PC-9 (cell line): ENCODE results near the gene FUT7. TPM values are rescaled to one million over a fixed set of nuclear protein-coding genes. Genes with fewer than 3 reads are reported as not detected.

Source experiments
- BruUV-seq: library from RNA; stranded (reverse); fragments of 400-500 nt; replicated peaks from 2 replicates; lab custom pipeline; 2021; lab: Mats Ljungman, UMichigan
- CTCF ChIA-PET: fragments of 300-600 bp; sonication (Branson Sonifier 250); formaldehyde crosslinking; loops from one replicate; lab custom pipeline; 2022; ENCODE audit warnings: antibody characterized with exemption; lab: Charles Lee
- POLR2A ChIA-PET: fragments of 300-600 bp; sonication (Branson Sonifier 250); formaldehyde crosslinking; loops from one replicate; lab custom pipeline; 2022; ENCODE audit warnings: antibody characterized with exemption; ENCODE audit not compliant: unreplicated experiment; lab: Charles Lee
- DNase-seq, 2 experiments: peaks; one replicate each; pipeline versions ENCODE4 v3.0.0 to v3.0.0-alpha.2; 2015 to 2022; ENCODE audit warnings: mixed read lengths in 1 of 2
- H2AFZ ChIP-seq: fragments of 200-600 bp; sonication (generic); 2 replicates; pipeline ENCODE4 v1.8.1; 2017; ENCODE audit warnings: antibody characterized with exemption
- H3F3A ChIP-seq: fragments of 200-600 bp; sonication (generic); 2 replicates; pipeline ENCODE4 v1.8.1; 2017; ENCODE audit warnings: antibody characterized with exemption, mild to moderate bottlenecking, low read depth; ENCODE audit not compliant: insufficient read depth
- H3K27ac ChIP-seq: fragments of 200-600 bp; sonication (generic); 2 replicates; pipeline ENCODE4 v1.6.1; 2016; ENCODE audit warnings: mixed run types
- H3K27me3 ChIP-seq: fragments of 200-600 bp; sonication (generic); 2 replicates; pipeline ENCODE4 v1.6.1; 2016; ENCODE audit warnings: low read depth, mixed run types; ENCODE audit not compliant: insufficient read depth
- H3K36me3 ChIP-seq: fragments of 200-600 bp; sonication (generic); 2 replicates; pipeline ENCODE4 v1.6.1; 2016; ENCODE audit warnings: low read depth, mixed run types
- H3K4me1 ChIP-seq: fragments of 200-600 bp; sonication (generic); replicated peaks from 2 replicates; pipeline ENCODE4 v1.6.1; 2016; ENCODE audit warnings: mixed run types; ENCODE audit not compliant: insufficient read depth
- H3K4me2 ChIP-seq: fragments of 200-600 bp; sonication (generic); 2 replicates; pipeline ENCODE4 v1.6.1; 2017; ENCODE audit warnings: mixed run types
- H3K4me3 ChIP-seq: fragments of 200-600 bp; sonication (generic); 2 replicates; pipeline ENCODE4 v1.6.1; 2016; ENCODE audit warnings: mixed run types
- H3K79me2 ChIP-seq: fragments of 200-600 bp; sonication (generic); 2 replicates; pipeline ENCODE4 v1.6.1; 2017; ENCODE audit warnings: low read depth, mixed run types
- H3K9me2 ChIP-seq: fragments of 200-600 bp; sonication (generic); 2 replicates; pipeline ENCODE4 v1.8.1; 2017; ENCODE audit warnings: mild to moderate bottlenecking; ENCODE audit not compliant: insufficient read depth
- H3K9me3 ChIP-seq: fragments of 200-600 bp; sonication (generic); 2 replicates; pipeline ENCODE4 v1.8.1; 2016; ENCODE audit warnings: low read depth; ENCODE audit not compliant: insufficient read depth
- H4K20me1 ChIP-seq: fragments of 200-600 bp; sonication (generic); 2 replicates; pipeline ENCODE4 v1.8.1; 2017; ENCODE audit not compliant: insufficient read depth
- CTCF ChIP-seq: fragments of 200-600 bp; sonication (generic); conservative IDR thresholded peaks from 2 replicates; pipeline ENCODE4 v1.6.1; 2017; ENCODE audit warnings: mixed run types, antibody characterized with exemption, mild to moderate bottlenecking, moderate library complexity
- EZH2 ChIP-seq: fragments of 200-600 bp; sonication (generic); IDR thresholded peaks from 2 replicates; pipeline ENCODE4 v1.8.0; 2017; ENCODE audit warnings: antibody characterized with exemption, low read depth
- intact Hi-C: fragments of 100-400 bp; cut with micrococcal nuclease; formaldehyde crosslinking; loops from one replicate; pipeline ENCODE4 v1.10.0; 2022; ENCODE audit not compliant: unreplicated experiment
- total RNA-seq: library from RNA; stranded (reverse); gene quantifications from 2 replicates; pipeline ENCODE4 v1.2.3, GENCODE V29; 2021

FUT7 gene
- total RNA-seq, 1 experiment from 2014 or later, result not detected

GRCh38 chr9:137023583-137023991 is 8.3 kb downstream of the FUT7 start:
- POLR2A ChIA-PET, result no interaction called here
- Histone ChIP-seq H4K20me1 (no peaks in the 10 kb centered on the region; the same call in 1 of the 2 replicates), H3K27ac (no peak overlapping the region), H3K9me3 (no peaks in the 10 kb centered on the region), H3K79me2 (no peaks in the 10 kb centered on the region), H2AFZ (no peak overlapping the region), H3K4me1 (peaks cover 1% of the 10 kb centered on the region; the same call in 1 of the 2 replicates), H3F3A (peaks cover 7% of the 10 kb centered on the region; the same call in 1 of the 2 replicates), H3K4me2 (no peak overlapping the region), H3K4me3 (no peak overlapping the region), H3K27me3 (no peaks in the 10 kb centered on the region), H3K9me2 (no peaks in the 10 kb centered on the region), H3K36me3 (no peaks in the 10 kb centered on the region)
- TF ChIP-seq CTCF, result no peak
- no peak for TF ChIP-seq EZH2
- no peak for DNase-seq
- intact Hi-C loops, result no loop called here
- CTCF ChIA-PET, result no interaction called here
- no TSS peak for BruUV-seq

- intact Hi-C loops, result no loop called here
- Histone ChIP-seq H3F3A (peaks cover 7% of the 10 kb centered on the region; the same call in 1 of the 2 replicates), H3K27ac (no peak overlapping the region), H2AFZ (no peak overlapping the region), H3K9me2 (no peaks in the 10 kb centered on the region), H3K4me3 (no peak overlapping the region), H3K79me2 (no peaks in the 10 kb centered on the region), H3K4me2 (no peak overlapping the region), H3K9me3 (no peaks in the 10 kb centered on the region), H3K4me1 (no peaks in the 10 kb centered on the region), H3K27me3 (no peaks in the 10 kb centered on the region), H4K20me1 (no peaks in the 10 kb centered on the region; the same call in 1 of the 2 replicates), H3K36me3 (no peaks in the 10 kb centered on the region)
- BruUV-seq, result no TSS peak
- POLR2A ChIA-PET, result no interaction called here
- DNase-seq, result no peak
- TF ChIP-seq EZH2 (no peak), CTCF (no peak)
- CTCF ChIA-PET, result no interaction called here
Measured at GRCh38 chr9:137023157-137023556, 8.7 kb downstream of the FUT7 start.

- Histone ChIP-seq H3K9me2 (no peaks in the 10 kb centered on the region), H3K27ac (no peak overlapping the region), H4K20me1 (no peaks in the 10 kb centered on the region; the same call in 1 of the 2 replicates), H3K4me2 (no peak overlapping the region), H3K27me3 (no peaks in the 10 kb centered on the region), H3K79me2 (no peaks in the 10 kb centered on the region), H3K4me3 (no peak overlapping the region), H3K4me1 (no peaks in the 10 kb centered on the region), H2AFZ (no peak overlapping the region), H3F3A (peaks cover 7% of the 10 kb centered on the region; the same call in 1 of the 2 replicates), H3K9me3 (no peaks in the 10 kb centered on the region), H3K36me3 (no peaks in the 10 kb centered on the region)
- ChIA-PET POLR2A (no interaction called here), CTCF (interaction anchor here (0.6 to 1.0 kb wide), 2 partner anchors 21 to 75 kb away, joined by 10 to 12 read pairs; no protein-coding TSS in a partner anchor)
- intact Hi-C loops, result no loop called here
- no peak for TF ChIP-seq CTCF
- TF ChIP-seq EZH2, result no peak
- no peak for DNase-seq
- BruUV-seq, result no TSS peak
Measured at GRCh38 chr9:137022662-137023008, 9.3 kb downstream of the FUT7 start.
